NCI-H1694 (cell line): Measurements from ENCODE around the gene PRKG1.

Experiments used
- DNase-seq: peaks from one replicate; lab custom pipeline; 2025; lab: John Stamatoyannopoulos, UW

The PRKG1 gene

GRCh38 chr10:51760864-51761640 lies 686.8 kb downstream of the PRKG1 start:
- DNase-seq, result no peak

GRCh38 chr10:51763746-51764145 lies 689.5 kb downstream of the PRKG1 start:
- DNase-seq, result no peak

GRCh38 chr10:51765284-51765971 lies 691.1 kb downstream of the PRKG1 start:
- no peak for DNase-seq

- no peak for DNase-seq
These were observed 692.3 kb downstream of the PRKG1 start for GRCh38 chr10:51766423-51767102.

GRCh38 chr10:51767103-51767763 lies 692.9 kb downstream of the PRKG1 start:
- DNase-seq, result no peak

- DNase-seq, result no peak
These were observed 694.7 kb downstream of the PRKG1 start for GRCh38 chr10:51768886-51769465.

GRCh38 chr10:51770709-51771108 lies 696.4 kb downstream of the PRKG1 start:
- DNase-seq, result no peak

- no peak for DNase-seq
These were observed 698.1 kb downstream of the PRKG1 start for GRCh38 chr10:51772387-51772786.

- DNase-seq, result no peak
These were observed 699.4 kb downstream of the PRKG1 start for GRCh38 chr10:51773681-51774080.

GRCh38 chr10:51783941-51784340 lies 709.7 kb downstream of the PRKG1 start:
- no peak for DNase-seq

- DNase-seq, result no peak
These were observed 711.9 kb downstream of the PRKG1 start for GRCh38 chr10:51786016-51786683.

- DNase-seq, result no peak
These were observed 712.4 kb downstream of the PRKG1 start for GRCh38 chr10:51786684-51787035.

- DNase-seq, result no peak
These were observed 714.0 kb downstream of the PRKG1 start for GRCh38 chr10:51788273-51788672.

GRCh38 chr10:51789118-51789517 lies 714.8 kb downstream of the PRKG1 start:
- no peak for DNase-seq

GRCh38 chr10:51789903-51790302 lies 715.6 kb downstream of the PRKG1 start:
- DNase-seq, result no peak

- DNase-seq, result no peak
These were observed 718.4 kb downstream of the PRKG1 start for GRCh38 chr10:51792678-51793077.

- DNase-seq, result no peak
These were observed 725.8 kb downstream of the PRKG1 start for GRCh38 chr10:51800121-51800520.

GRCh38 chr10:51800725-51801424 lies 726.6 kb downstream of the PRKG1 start:
- DNase-seq, result no peak

- no peak for DNase-seq
These were observed 727.7 kb downstream of the PRKG1 start for GRCh38 chr10:51802030-51802429.

- DNase-seq, result no peak
These were observed 730.6 kb downstream of the PRKG1 start for GRCh38 chr10:51804866-51805265.
